ENCODE measurements around the gene TBC1D14. TPM values are rescaled to one million over a fixed set of nuclear protein-coding genes. Genes with fewer than 3 reads are reported as not detected.

The TBC1D14 gene
- total RNA-seq, 2 donors from 2014 or later, result 46.7 to 49.9 TPM

- no peak overlapping the region for H3K27ac ChIP-seq
- DNase-seq (ENCODE audit: low spot score) (no peak), ATAC-seq (ENCODE audit: insufficient number of reproducible peaks, low FRiP score, low read depth) (no peak)
Observed at GRCh38 chr4:6960628-6961412, 51.2 kb downstream of the TBC1D14 start.

GRCh38 chr4:6961496-6962210 is 52.0 kb downstream of the TBC1D14 start:
- ATAC-seq (ENCODE audit: insufficient number of reproducible peaks, low FRiP score, low read depth) (no peak), DNase-seq (ENCODE audit: low spot score) (no peak)
- no peaks in the 10 kb centered on the region for H3K27me3 ChIP-seq (replicated peaks; ENCODE audit: insufficient read depth)
- H3K27ac ChIP-seq, result no peak overlapping the region
- H3K4me3 ChIP-seq, result no peak overlapping the region
- H3K36me3 ChIP-seq, result no peaks in the 10 kb centered on the region
- H3K4me1 ChIP-seq (ENCODE audit: control insufficient read depth in 1 of 2, low read depth in 2 of 2), result no peaks in the 10 kb centered on the region
- TF ChIP-seq CTCF (IDR thresholded peaks at IDR 0.05), result no peak
- H3K9me3 ChIP-seq, result no peaks in the 10 kb centered on the region

More at GRCh38 chr4:6960628-6961412, 51.2 kb downstream of the TBC1D14 start:
- Histone ChIP-seq H3K9me3 (no peaks in the 10 kb centered on the region), H3K4me3 (no peak overlapping the region), H3K27me3 (replicated peaks; ENCODE audit: insufficient read depth) (no peaks in the 10 kb centered on the region), H3K36me3 (no peaks in the 10 kb centered on the region), H3K4me1 (ENCODE audit: control insufficient read depth in 1 of 2, low read depth in 2 of 2) (no peaks in the 10 kb centered on the region)
- no peak for TF ChIP-seq CTCF (IDR thresholded peaks at IDR 0.05)

GRCh38 chr4:6962211-6963041 is 52.8 kb downstream of the TBC1D14 start:
- Histone ChIP-seq H3K4me1 (ENCODE audit: control insufficient read depth in 1 of 2, low read depth in 2 of 2) (no peaks in the 10 kb centered on the region), H3K27ac (no peak overlapping the region), H3K27me3 (replicated peaks; ENCODE audit: insufficient read depth) (no peaks in the 10 kb centered on the region), H3K9me3 (no peaks in the 10 kb centered on the region), H3K36me3 (no peaks in the 10 kb centered on the region), H3K4me3 (no peak overlapping the region)
- DNase-seq (ENCODE audit: low spot score), result no peak
- ATAC-seq (ENCODE audit: insufficient number of reproducible peaks, low FRiP score, low read depth), result no peak
- TF ChIP-seq CTCF (IDR thresholded peaks at IDR 0.05), result no peak

GRCh38 chr4:6963139-6963611 is 53.5 kb downstream of the TBC1D14 start:
- no peaks in the 10 kb centered on the region for H3K4me1 ChIP-seq (ENCODE audit: control insufficient read depth in 1 of 2, low read depth in 2 of 2)
- no peak for TF ChIP-seq CTCF (IDR thresholded peaks at IDR 0.05)
- DNase-seq (ENCODE audit: low spot score) (no peak), ATAC-seq (ENCODE audit: insufficient number of reproducible peaks, low FRiP score, low read depth) (no peak)
- no peaks in the 10 kb centered on the region for H3K9me3 ChIP-seq
- H3K4me3 ChIP-seq, result no peak overlapping the region
- peaks cover 3% of the 10 kb centered on the region for H3K36me3 ChIP-seq
- H3K27ac ChIP-seq, result no peak overlapping the region
- no peaks in the 10 kb centered on the region for H3K27me3 ChIP-seq (replicated peaks; ENCODE audit: insufficient read depth)

- peaks cover 6% of the 10 kb centered on the region for H3K36me3 ChIP-seq
- TF ChIP-seq CTCF (IDR thresholded peaks at IDR 0.05), result no peak
- H3K27ac ChIP-seq, result no peak overlapping the region
- no peaks in the 10 kb centered on the region for H3K27me3 ChIP-seq (replicated peaks; ENCODE audit: insufficient read depth)
- H3K4me3 ChIP-seq, result no peak overlapping the region
- ATAC-seq (ENCODE audit: insufficient number of reproducible peaks, low FRiP score, low read depth), result no peak
- no peak for DNase-seq (ENCODE audit: low spot score)
- H3K4me1 ChIP-seq (ENCODE audit: control insufficient read depth in 1 of 2, low read depth in 2 of 2), result no peaks in the 10 kb centered on the region
- no peaks in the 10 kb centered on the region for H3K9me3 ChIP-seq
Observed at GRCh38 chr4:6964858-6965257, 55.2 kb downstream of the TBC1D14 start.
